ENCODE data around the gene SMYD3. TPM values are rescaled to one million over a fixed set of nuclear protein-coding genes. Genes with fewer than 3 reads are reported as not detected.

The SMYD3 gene
- total RNA-seq, 1 experiment from 2014 or later: 17.4 TPM

DNA sequence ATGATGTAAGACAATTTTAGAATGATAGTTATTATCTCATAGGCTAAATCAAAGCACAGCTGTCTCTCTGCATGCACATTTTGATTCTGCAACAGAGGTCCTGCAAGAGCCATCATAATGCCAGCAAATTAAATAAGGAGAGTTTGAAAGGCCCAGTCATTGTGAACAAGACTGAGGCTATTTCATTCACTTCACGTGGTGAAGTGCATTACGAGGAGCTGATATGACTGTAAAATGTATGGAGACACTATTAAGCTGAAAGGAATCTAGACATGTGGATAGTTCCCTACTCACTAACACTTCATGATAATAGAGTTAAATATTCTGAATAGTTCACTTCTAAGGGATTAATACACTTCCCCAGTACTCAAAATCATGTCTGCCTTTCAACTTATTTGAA lies 299.0 kb downstream of the SMYD3 start:
- CTCF ChIA-PET: no interaction called here
- H3K36me3 ChIP-seq (ENCODE audit: control insufficient read depth, insufficient read depth, low read length): no peaks in the 10 kb centered on the region
- ATAC-seq: no peak

DNA sequence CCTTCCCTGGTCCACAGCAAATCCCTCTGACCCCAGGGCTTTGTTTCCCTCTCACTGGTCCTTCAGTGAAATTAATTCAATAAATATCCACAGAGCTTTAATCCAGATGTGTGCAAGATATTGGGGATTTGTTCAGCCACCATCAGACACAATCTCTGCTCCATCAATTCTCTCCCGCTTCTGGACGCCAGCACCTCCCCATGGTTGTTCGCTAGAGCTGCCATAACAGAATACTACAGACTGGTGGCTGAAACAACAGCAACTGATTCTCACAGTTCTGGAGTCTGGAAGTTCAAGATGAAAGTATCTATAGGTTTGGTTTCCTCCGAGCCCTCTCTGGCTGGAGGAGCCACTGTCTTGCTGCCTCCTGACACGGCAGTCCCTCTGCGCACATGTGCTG lies 303.9 kb downstream of the SMYD3 start:
- in situ Hi-C loops (cut with HindIII; ENCODE audit: low pct_unique_long_range_greater_than_20kb, low sequenced_read_pairs): no loop called here
- ATAC-seq: no peak
- Histone ChIP-seq H3K27ac (ENCODE audit: low read length) (no peak overlapping the region), H3K4me3 (ENCODE audit: low read depth in 2 of 2, low read length in 2 of 2) (no peak overlapping the region), H3K27me3 (ENCODE audit: control insufficient read depth, insufficient read depth, low read length) (no peaks in the 10 kb centered on the region), H3K36me3 (ENCODE audit: control insufficient read depth, insufficient read depth, low read length) (no peaks in the 10 kb centered on the region), H3K4me1 (ENCODE audit: control insufficient read depth, insufficient read depth, low read length) (no peaks in the 10 kb centered on the region), H3K9me3 (ENCODE audit: control insufficient read depth, insufficient read depth, low read depth, low read length) (no peaks in the 10 kb centered on the region)
- CTCF ChIA-PET: no interaction called here
- intact Hi-C loops (cut with micrococcal nuclease; ENCODE audit: unreplicated experiment): no loop called here
- POLR2A ChIA-PET: no interaction called here
- no TSS peak for BruUV-seq (replicated peaks)
- no peak for TF ChIP-seq TCF7L2 (IDR thresholded peaks at IDR 0.05; ENCODE audit: low read depth, low read length)
- TF ChIP-seq, protein P1, sequence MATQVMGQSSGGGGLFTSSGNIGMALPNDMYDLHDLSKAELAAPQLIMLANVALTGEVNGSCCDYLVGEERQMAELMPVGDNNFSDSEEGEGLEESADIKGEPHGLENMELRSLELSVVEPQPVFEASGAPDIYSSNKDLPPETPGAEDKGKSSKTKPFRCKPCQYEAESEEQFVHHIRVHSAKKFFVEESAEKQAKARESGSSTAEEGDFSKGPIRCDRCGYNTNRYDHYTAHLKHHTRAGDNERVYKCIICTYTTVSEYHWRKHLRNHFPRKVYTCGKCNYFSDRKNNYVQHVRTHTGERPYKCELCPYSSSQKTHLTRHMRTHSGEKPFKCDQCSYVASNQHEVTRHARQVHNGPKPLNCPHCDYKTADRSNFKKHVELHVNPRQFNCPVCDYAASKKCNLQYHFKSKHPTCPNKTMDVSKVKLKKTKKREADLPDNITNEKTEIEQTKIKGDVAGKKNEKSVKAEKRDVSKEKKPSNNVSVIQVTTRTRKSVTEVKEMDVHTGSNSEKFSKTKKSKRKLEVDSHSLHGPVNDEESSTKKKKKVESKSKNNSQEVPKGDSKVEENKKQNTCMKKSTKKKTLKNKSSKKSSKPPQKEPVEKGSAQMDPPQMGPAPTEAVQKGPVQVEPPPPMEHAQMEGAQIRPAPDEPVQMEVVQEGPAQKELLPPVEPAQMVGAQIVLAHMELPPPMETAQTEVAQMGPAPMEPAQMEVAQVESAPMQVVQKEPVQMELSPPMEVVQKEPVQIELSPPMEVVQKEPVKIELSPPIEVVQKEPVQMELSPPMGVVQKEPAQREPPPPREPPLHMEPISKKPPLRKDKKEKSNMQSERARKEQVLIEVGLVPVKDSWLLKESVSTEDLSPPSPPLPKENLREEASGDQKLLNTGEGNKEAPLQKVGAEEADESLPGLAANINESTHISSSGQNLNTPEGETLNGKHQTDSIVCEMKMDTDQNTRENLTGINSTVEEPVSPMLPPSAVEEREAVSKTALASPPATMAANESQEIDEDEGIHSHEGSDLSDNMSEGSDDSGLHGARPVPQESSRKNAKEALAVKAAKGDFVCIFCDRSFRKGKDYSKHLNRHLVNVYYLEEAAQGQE (IDR thresholded peaks at IDR 0.05; ENCODE audit: insufficient read depth in 1 of 2, low read depth in 2 of 2, low read length in 1 of 2): no peak
- no peak for TF ChIP-seq SIN3A (IDR thresholded peaks at IDR 0.05; ENCODE audit: borderline replicate concordance, insufficient read depth, low read depth, low read length)
- TF ChIP-seq POLR2AphosphoS5 (IDR thresholded peaks at IDR 0.05; ENCODE audit: low read depth, low read length): no peak
- TF ChIP-seq, protein P2, sequence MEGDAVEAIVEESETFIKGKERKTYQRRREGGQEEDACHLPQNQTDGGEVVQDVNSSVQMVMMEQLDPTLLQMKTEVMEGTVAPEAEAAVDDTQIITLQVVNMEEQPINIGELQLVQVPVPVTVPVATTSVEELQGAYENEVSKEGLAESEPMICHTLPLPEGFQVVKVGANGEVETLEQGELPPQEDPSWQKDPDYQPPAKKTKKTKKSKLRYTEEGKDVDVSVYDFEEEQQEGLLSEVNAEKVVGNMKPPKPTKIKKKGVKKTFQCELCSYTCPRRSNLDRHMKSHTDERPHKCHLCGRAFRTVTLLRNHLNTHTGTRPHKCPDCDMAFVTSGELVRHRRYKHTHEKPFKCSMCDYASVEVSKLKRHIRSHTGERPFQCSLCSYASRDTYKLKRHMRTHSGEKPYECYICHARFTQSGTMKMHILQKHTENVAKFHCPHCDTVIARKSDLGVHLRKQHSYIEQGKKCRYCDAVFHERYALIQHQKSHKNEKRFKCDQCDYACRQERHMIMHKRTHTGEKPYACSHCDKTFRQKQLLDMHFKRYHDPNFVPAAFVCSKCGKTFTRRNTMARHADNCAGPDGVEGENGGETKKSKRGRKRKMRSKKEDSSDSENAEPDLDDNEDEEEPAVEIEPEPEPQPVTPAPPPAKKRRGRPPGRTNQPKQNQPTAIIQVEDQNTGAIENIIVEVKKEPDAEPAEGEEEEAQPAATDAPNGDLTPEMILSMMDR (IDR thresholded peaks at IDR 0.05): no peak; the same call in 1 of the 2 replicates
- DNase-seq (ENCODE audit: low read depth, low spot score): no peak

More for the DNA sequence above, 299.0 kb downstream of the SMYD3 start:
- DNase-seq (ENCODE audit: low read depth, low spot score): no peak
- TF ChIP-seq TCF7L2 (IDR thresholded peaks at IDR 0.05; ENCODE audit: low read depth, low read length) (no peak), SIN3A (IDR thresholded peaks at IDR 0.05; ENCODE audit: borderline replicate concordance, insufficient read depth, low read depth, low read length) (no peak), POLR2AphosphoS5 (IDR thresholded peaks at IDR 0.05; ENCODE audit: low read depth, low read length) (no peak)
- TF ChIP-seq, protein P2 (IDR thresholded peaks at IDR 0.05): no peak
- TF ChIP-seq, protein P1 (IDR thresholded peaks at IDR 0.05; ENCODE audit: insufficient read depth in 1 of 2, low read depth in 2 of 2, low read length in 1 of 2): no peak
- BruUV-seq (replicated peaks): no TSS peak
- Histone ChIP-seq H3K27ac (ENCODE audit: low read length) (no peak overlapping the region), H3K4me1 (ENCODE audit: control insufficient read depth, insufficient read depth, low read length) (no peaks in the 10 kb centered on the region), H3K4me3 (ENCODE audit: low read depth in 2 of 2, low read length in 2 of 2) (no peak overlapping the region), H3K27me3 (ENCODE audit: control insufficient read depth, insufficient read depth, low read length) (no peaks in the 10 kb centered on the region), H3K9me3 (ENCODE audit: control insufficient read depth, insufficient read depth, low read depth, low read length) (no peaks in the 10 kb centered on the region)
- intact Hi-C loops (cut with micrococcal nuclease; ENCODE audit: unreplicated experiment): no loop called here
- POLR2A ChIA-PET: no interaction called here
- in situ Hi-C loops (cut with HindIII; ENCODE audit: low pct_unique_long_range_greater_than_20kb, low sequenced_read_pairs): no loop called here

All from Panc1 (cell line).